Muscle of back (tissue), 11 donors: ENCODE data around the gene PCDH9. TPM values are rescaled to one million over a fixed set of nuclear protein-coding genes. Genes with fewer than 3 reads are reported as not detected.
"Not testable (repeated sequence)": the region's sequence is repeated elsewhere in the genome, so short reads cannot be mapped to it uniquely, and the experiment has no call there.

Experiments used
- DNase-seq, 3 donors: peaks; one replicate each; pipeline versions ENCODE4 v3.0.0 to v3.0.0-alpha.2; 2013
- polyA plus RNA-seq, 10 donors: library from polyadenylated mRNA; unstranded; fragments of 120-200 nt; gene quantifications; one replicate each; pipeline ENCODE4 v1.2.1, GENCODE V29; 2013; ENCODE audit not compliant: insufficient read length in 10 of 10

Gene PCDH9
- polyA plus RNA-seq, 10 donors, result 2.1 to 5.4 (median 3.2) TPM

GRCh38 chr13:67134417-67135129 is 95.6 kb downstream of the PCDH9 start:
- DNase-seq, result peak in 2 of 3 donors; percentile 40 to 74

- no peak for DNase-seq
Observed at GRCh38 chr13:67133476-67133875, 96.7 kb downstream of the PCDH9 start.

- DNase-seq, result no peak
Observed at GRCh38 chr13:67131393-67131792, 98.7 kb downstream of the PCDH9 start.

- no peak for DNase-seq
Observed at GRCh38 chr13:67130444-67130843, 99.7 kb downstream of the PCDH9 start.

GRCh38 chr13:67128136-67128535 is 102.0 kb downstream of the PCDH9 start:
- DNase-seq, result no peak

DNA sequence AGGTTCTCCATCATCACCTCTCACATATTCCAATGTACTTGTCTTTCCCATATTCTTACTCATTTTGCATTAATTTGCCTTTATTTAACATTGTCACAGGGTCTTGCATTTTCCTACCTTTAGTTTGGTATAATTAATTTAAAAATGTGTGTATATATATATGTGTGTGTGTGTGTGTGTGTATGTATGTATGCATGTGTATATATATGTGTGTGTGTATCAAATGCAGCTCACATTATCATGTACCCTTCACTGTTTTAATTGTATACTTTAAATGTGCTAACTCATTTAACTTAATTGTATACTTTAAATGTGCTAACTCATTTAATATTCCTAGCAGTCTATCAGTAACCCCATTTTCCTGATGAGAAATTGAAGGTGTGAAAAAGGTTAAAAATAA is 104.5 kb downstream of the PCDH9 start:
- no peak for DNase-seq

DNA sequence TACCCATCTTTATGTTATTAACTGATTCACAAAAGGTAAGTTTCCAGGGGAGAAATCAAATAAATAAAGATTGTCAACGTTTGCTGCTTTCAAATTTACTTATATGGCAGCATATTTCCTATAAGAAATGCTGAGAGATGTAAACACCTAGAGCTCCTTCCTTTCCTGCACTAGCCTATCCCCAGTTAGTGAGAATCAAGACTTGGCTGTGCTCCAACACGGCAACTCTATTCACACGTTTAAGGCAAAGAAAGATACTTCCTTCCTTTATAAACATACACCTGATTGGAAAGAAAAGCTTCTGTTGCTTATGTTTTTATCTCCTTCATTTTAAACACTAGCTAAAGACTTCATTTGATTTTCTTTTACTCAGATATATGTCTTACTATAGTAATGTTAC is 107.0 kb downstream of the PCDH9 start:
- DNase-seq, result no peak

DNA sequence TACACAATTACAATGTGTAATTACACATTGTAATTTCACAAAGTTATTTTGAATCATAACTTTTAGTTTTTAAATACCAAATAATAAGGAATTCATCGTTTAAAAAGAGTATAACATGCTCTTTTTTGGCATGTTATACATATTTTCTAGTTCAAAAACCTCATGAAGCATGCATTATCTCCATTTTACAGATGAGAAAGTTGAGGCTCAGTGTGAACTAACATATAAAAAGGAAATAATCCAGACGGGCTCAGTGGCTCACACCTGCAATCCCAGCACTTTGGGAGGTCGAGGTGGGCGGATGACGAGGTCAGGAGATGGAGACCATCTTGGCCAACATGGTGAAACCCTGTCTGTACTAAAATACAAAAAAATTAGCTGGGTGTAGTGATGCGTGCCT is 107.9 kb downstream of the PCDH9 start:
- DNase-seq, result no peak

- peak in 1 of 3 donors; percentile 59 for DNase-seq
Observed at GRCh38 chr13:67120872-67121531, 109.1 kb downstream of the PCDH9 start.

DNA sequence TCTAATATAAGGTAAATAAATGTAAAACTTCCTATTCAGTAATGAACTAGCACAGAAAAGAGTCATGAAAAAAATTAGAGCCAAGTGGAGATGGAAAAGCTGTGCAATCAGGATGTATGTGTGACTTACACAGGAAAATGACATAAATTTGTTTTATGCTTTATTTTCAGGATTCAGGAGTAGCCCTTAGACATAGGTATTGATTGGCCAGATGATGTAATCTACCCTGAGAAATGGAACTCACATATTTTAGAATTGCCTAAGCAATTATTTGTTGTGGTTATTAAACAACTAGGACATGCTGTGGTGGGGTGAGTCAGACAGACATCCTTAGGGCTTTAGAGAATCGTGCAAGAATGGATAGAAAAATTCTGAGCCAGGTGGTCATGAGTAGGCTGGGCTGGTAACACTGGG is 110.6 kb downstream of the PCDH9 start:
- DNase-seq, result peak; percentile 34 to 59 (median 55)

DNA sequence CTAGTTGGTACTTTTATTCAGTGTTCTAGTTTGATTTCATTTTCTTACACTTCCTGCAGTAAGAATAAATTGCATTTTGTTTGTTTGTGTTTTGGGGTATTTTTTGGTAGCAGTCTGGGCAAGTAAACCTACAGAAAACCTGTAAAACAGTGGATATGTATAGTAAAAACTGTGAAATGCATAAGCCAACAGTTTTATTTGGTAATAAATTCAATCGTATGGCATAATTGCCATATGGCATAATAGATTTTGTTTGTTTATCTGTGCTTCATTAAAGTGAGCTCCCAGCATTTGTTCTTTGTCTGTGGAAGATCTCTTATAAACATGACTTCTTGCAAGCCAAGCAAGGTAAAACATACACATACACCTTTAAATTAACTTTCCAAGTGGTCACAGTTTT is 111.9 kb downstream of the PCDH9 start:
- DNase-seq, result no peak

DNA sequence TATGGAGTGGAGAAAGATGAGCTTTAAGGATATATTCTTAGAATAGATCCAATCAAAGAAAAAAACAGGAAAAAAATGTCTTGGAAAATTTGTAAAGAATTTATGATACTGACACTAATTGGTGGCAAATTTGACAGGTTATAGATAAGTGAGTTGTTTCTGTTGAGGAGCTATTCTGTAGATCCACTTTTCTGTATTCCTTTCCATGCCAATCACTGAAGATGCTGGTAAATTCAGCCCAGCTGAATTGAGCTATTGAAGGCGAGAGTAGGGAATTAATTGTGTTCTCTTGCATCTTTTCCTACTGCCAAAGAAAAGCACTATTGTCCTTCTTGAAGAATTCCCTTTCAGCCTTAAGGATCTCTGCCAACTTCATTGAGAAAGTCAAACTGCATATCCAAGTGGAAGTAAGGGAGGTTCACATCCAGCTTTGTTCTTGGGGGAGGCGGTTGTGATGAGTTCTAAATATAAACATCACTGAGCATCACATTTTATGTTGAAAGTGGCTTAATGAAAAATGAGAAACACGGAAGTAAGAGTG is 113.1 kb downstream of the PCDH9 start:
- peak in 1 of 3 donors; percentile 16 for DNase-seq

DNA sequence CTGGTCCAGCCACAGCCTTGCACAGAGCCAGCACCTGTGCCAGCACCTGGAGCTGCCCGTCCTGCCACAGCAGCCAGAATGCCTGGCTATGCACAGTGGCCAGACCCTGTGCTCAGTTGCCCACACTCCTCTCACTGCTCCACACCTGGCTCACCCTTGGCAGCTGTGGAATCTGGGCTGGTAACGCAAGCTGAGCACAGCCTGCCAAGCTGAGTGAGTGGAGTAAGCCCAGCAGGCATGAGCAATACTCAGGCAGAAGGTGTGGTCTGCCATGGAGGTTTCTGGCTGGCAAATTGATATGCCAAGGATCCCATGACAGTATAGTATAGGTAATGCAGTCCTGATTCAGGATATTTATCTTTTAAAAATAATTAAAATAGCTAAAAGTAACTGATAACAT is 122.2 kb downstream of the PCDH9 start:
- DNase-seq, result no peak

DNA sequence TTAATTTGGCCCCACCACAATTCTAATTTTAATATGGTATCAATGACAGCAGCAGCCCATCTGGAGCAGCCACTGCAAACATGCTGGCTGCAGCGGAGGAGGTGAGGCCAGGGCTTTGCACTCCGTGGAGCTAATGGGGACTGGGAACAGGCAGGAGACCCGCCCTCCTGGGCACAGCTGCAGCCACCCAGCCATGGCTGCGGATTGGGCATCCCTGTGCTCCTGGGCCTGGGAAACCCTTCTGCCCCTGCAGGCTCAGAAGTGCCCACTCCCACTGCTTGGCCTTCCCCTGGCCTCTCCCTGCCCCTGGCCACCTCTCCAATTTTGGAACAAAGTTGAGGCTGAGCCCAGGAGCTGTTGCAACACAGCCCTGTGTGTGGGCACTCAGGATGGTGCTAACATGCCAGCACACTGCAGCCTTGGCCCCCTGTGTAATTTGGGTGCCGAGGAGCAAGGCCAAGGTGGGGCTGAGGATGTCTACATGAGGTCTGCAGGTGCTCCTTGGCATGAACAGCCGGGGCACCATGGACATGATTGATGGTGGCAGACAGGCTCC is 123.6 kb downstream of the PCDH9 start:
- no peak for DNase-seq

- no peak for DNase-seq
Observed at GRCh38 chr13:67101730-67102467, 128.2 kb downstream of the PCDH9 start.

DNA sequence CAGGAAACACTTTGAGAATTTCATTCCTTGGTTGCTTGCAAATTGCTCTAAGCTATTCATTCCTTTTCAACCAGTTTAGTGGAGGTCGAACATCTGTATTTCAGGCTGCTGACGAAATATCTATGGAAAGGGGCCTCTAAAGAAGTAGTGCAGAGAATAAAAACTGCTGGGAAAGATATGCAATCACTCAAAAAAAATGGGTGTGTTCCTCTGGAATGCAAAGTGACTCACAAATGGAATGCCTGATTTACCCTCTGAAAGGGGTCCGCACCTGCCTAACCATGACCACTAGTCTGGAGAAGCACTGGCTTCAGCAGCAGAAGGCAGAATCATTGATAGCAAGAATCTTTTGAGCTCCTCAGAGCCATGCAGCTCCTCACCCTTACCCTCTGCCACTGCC is 129.4 kb downstream of the PCDH9 start:
- no peak for DNase-seq

DNA sequence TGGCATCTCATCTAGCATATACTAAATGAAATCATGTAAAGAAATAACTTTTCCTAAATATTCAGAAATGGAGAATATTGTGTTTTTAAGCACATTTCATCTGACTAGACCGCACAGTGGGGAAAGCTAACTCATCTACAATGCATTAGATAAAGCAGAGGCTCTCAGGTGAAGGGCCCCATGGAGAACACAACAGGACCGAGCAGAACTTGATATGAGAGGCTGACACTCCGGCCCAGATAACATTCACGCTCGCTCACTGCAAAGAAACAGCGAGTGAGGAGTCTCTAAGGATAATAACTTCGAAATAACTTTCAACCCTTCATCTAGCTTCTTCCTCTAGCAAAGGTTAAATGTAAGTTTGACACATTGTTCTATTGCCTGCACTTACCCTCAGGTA is 130.6 kb downstream of the PCDH9 start:
- no peak for DNase-seq

GRCh38 chr13:67097892-67098452 is 132.2 kb downstream of the PCDH9 start:
- DNase-seq, result no peak

DNA sequence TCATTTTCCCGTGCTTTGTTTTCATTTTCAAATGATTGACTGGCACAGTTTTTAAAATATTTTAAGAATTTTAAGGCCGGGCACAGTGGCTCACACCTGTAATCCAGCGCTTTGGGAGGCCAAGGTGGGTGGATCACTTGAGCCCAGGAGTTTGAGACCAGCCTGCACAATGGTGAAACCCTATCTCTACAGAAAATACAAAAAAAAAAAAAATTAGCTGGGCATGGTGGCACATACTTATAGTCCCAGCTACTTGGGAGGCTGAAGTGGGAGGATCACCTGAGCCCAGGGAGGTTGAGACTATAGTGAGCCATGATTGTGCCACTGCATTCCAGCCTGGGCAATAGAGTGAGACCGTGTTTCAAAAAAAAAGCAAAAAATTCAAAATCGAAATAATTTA is 133.2 kb downstream of the PCDH9 start:
- not testable (repeated sequence) for DNase-seq

- no peak for DNase-seq
Observed at GRCh38 chr13:67096418-67096817, 133.7 kb downstream of the PCDH9 start.

DNA sequence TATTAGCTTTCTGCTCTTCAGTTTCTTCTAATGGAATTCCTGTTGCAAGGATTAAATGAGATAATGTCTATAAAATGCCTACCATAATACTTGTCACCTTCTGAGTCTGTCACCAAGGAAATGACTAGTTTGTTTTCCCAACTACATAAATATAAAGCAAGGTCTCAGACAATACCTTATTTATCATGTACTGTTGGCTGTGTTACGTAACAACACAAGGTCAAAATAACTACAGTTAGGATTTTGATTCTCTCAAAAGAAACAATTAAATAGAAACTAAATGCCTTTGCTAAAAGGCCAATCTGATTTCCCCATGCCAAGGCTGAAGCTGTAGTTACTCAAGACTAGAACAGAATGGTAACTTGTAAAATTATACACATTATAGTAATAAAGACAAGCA is 134.5 kb downstream of the PCDH9 start:
- no peak for DNase-seq

GRCh38 chr13:67094952-67095351 is 135.2 kb downstream of the PCDH9 start:
- DNase-seq, result no peak
